Kidney epithelial cell (primary cell): ENCODE results near the gene EIF5A. TPM values are rescaled to one million over a fixed set of nuclear protein-coding genes. Genes with fewer than 3 reads are reported as not detected.
"Not testable (repeated sequence)": the region's sequence is repeated elsewhere in the genome, so short reads cannot be mapped to it uniquely, and the experiment has no call there.

Experiments used
- DNase-seq: peaks from one replicate; pipeline ENCODE4 v3.0.0-alpha.2; 2010; ENCODE audit warnings: low read depth
- H3K27me3 ChIP-seq: 2 replicates; pipeline ENCODE4 v1.6.0; 2011; ENCODE audit warnings: low read length; ENCODE audit not compliant: control insufficient read depth, insufficient read depth
- H3K36me3 ChIP-seq: 2 replicates; pipeline ENCODE4 v1.5.1; 2011; ENCODE audit warnings: low read length; ENCODE audit not compliant: control insufficient read depth, insufficient read depth
- H3K4me3 ChIP-seq: 2 replicates; pipeline ENCODE4 v1.5.1; 2011; ENCODE audit warnings: low read depth, mild to moderate bottlenecking, control low read depth, low read length
- total RNA-seq: library from RNA; depleted of rRNA; stranded (reverse); fragments of >200 nt; gene quantifications from 2 replicates; pipeline ENCODE4 v1.2.3, GENCODE V29; 2015
- TF ChIP-seq, protein P1 (sequence below): IDR thresholded peaks from 2 replicates; pipeline ENCODE4 v1.5.1; 2011; ENCODE audit warnings: mild to moderate bottlenecking, moderate library complexity, low read length, control low read depth, inconsistent platforms; ENCODE audit not compliant: insufficient read depth, poor library complexity, severe bottlenecking

The EIF5A gene
- total RNA-seq, 1 donor from 2014 or later = 490 TPM

DNA sequence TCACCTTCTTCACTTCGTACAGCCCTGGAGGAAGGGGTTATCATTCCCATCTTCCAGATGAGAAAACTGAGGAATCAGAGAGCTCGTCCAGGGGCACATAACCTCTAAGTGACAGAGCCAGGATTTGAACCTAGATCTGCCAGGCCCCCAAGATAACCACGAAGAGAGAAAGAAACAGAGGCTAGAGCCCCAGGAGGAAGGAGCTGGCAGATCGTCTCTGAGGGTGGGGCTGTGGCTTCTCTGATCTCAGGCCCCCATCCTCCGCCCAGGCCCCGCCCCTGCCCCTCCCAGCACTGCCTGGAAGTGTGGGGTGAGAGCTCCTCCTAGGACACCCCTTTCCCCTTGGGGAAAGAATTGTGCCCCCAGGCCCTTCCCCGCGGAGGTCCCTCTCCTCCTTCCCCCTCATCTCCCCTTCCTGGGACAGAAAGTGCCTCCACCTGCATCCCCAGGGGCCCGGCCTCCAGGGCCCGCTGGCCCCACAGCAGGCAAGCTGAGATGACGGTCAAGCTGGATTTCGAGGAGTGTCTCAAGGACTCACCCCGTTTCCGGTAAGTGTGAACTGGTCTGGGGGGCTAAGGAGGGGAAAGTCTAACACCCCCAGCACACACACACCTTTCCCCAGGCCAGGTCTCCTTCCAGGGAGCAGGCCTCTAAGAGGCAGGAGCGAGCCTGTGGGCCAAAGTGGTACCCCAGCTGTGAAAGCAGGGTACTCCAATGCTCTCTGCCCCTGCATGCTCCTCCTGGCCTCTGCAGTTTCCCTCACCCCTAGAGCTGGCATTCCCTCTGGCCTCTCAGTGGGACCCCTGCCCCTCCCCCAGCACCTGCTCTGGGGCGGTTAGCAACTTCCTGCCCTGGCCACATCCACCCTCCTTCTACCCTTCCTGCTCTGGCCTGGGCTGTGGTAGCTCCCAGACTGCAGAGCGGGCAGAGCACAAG is 29.1 kb downstream of the EIF5A start, which contains the start of gene ACAP1:
ACAP1 (plus strand) TSS at position 290 of the 936 bp plus-strand sequence; CDS start at position 496, 206 bp downstream.
- DNase-seq = no peak
- TF ChIP-seq, protein P1, sequence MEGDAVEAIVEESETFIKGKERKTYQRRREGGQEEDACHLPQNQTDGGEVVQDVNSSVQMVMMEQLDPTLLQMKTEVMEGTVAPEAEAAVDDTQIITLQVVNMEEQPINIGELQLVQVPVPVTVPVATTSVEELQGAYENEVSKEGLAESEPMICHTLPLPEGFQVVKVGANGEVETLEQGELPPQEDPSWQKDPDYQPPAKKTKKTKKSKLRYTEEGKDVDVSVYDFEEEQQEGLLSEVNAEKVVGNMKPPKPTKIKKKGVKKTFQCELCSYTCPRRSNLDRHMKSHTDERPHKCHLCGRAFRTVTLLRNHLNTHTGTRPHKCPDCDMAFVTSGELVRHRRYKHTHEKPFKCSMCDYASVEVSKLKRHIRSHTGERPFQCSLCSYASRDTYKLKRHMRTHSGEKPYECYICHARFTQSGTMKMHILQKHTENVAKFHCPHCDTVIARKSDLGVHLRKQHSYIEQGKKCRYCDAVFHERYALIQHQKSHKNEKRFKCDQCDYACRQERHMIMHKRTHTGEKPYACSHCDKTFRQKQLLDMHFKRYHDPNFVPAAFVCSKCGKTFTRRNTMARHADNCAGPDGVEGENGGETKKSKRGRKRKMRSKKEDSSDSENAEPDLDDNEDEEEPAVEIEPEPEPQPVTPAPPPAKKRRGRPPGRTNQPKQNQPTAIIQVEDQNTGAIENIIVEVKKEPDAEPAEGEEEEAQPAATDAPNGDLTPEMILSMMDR = no peak
- Histone ChIP-seq H3K27me3 (peaks cover under 1% of the 10 kb centered on the region), H3K4me3 (no peak within 1 kb of the TSS), H3K36me3 (no peaks in the 10 kb centered on the region)

DNA sequence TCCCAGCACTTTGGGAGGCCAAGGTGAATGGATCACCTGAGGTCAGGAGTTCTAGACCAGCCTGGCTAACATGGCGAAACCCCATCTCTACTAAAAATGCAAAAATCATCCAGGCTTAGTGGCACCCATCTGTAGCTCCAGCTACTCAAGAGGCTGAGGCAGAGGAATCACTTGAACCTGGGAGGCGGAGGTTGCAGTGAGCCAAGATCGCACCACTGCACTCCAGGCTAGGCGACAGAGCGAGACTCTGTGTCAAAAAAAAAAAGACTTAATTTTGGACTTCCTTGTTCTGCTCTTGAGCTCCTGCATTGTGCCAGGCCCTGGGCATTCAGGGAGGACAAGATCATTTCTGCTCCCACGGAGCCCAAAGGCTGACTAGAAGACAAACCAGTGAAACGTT is 30.2 kb downstream of the EIF5A start:
- not testable (repeated sequence) for DNase-seq, H3K36me3 ChIP-seq, H3K27me3 ChIP-seq, H3K4me3 ChIP-seq

DNA sequence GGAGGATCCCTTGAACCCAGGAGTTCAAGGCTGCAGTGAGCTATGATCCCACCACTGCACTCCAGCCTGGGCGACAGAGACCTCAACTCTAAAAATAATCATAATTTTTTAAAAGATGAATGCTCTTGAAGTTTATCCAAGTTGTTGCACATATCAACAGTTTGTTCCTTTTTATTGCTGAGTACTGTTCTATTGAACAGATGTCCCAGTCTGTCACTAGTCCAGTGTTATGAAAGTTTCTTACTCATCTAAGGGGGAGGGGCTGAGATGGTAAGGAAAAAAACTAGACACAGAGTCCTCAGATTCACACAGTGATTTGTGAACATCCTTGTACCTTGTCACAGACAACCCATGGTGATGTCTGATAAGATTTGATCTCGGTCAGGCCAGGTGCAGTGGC is 32.8 kb downstream of the EIF5A start:
- no peaks in the 10 kb centered on the region for H3K36me3 ChIP-seq
- H3K4me3 ChIP-seq = no peak overlapping the region
- peaks cover 13% of the 10 kb centered on the region for H3K27me3 ChIP-seq
- TF ChIP-seq, protein P1 = no peak
- no peak for DNase-seq

DNA sequence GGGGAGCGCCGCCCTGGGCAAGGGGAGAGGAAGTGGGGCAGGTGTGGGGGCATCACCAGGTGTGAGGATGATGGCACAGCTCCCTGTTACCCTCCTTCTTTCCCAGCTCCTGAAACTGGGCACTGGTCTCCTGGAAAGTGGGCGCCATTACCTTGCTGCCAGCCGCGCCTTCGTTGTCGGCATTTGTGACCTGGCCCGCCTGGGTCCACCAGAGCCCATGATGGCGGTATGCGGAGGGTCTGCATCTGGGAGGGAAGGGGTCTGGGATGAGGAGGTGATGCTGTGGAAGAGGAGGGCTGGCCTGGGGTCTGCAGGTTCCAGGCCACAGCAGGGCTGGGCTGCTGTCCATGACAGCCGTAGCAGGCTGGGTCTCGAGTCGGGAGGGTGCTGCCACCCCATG is 34.4 kb downstream of the EIF5A start:
- Histone ChIP-seq H3K4me3 (no peak overlapping the region), H3K27me3 (peaks cover 13% of the 10 kb centered on the region), H3K36me3 (no peaks in the 10 kb centered on the region)
- DNase-seq = no peak
- TF ChIP-seq, protein P1 = no peak

DNA sequence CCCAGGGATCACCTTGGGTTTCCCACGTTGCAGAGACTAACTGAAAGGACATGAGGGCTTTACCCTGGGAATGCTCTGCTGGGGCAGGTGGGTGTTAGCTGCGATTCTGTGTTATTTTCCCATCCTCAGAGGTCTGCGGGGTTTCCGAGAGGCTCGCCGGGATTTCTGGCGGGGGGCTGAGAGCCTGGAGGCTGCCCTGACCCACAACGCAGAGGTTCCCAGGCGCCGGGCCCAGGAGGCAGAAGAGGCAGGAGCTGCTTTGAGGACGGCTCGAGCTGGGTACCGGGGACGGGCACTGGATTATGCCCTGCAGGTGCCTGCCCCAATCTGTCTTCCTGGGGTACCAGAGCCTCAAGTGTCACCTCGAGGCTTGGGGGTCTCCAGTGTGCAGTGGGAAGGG is 35.8 kb downstream of the EIF5A start:
- Histone ChIP-seq H3K36me3 (no peaks in the 10 kb centered on the region), H3K27me3 (peaks cover 13% of the 10 kb centered on the region), H3K4me3 (no peak overlapping the region)
- TF ChIP-seq, protein P1 = no peak
- DNase-seq = no peak

DNA sequence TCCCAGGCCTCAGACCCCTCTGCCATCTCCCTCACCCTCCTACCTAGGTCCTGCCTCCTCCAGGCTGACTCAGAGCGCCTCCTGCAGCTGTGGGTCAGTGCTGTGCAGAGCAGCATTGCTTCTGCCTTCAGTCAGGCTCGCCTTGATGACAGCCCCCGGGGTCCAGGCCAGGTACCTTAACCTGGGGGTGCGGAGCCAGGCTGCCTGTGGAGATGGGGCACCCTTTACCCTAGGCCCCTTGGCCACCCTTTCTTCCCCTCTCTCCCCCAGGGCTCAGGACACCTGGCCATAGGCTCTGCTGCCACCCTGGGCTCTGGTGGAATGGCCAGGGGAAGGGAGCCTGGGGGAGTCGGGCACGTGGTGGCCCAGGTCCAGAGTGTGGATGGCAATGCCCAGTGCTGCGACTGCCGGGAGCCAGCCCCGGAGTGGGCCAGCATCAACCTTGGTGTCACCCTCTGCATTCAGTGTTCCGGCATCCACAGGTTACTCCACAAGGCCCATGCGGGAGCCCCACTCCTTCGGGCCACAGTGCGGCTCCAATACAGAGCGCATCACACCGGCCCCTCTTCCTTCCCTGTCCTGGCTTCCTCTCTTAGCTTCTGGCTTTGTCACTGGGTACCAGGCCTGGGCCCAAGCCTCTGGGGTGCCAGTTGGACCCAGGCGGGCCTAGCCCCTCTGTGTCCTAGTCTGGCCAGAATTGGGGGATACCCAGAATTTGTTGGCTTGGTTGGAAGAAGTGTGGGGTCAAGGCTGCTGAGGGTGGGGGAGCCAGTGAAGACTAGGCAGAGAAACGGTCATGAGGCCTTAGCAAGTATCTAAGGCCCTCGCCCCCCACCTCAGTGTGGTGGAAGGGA is 39.6 kb downstream of the EIF5A start:
- TF ChIP-seq, protein P1 = no peak
- peaks cover 9% of the 10 kb centered on the region for H3K27me3 ChIP-seq
- no peak overlapping the region for H3K4me3 ChIP-seq
- no peaks in the 10 kb centered on the region for H3K36me3 ChIP-seq
- no peak for DNase-seq
